ENCODE results near the gene GGT1.
"Not testable (repeated sequence)": the region's sequence is repeated elsewhere in the genome, so short reads cannot be mapped to it uniquely, and the experiment has no call there.

The GGT1 gene

DNA sequence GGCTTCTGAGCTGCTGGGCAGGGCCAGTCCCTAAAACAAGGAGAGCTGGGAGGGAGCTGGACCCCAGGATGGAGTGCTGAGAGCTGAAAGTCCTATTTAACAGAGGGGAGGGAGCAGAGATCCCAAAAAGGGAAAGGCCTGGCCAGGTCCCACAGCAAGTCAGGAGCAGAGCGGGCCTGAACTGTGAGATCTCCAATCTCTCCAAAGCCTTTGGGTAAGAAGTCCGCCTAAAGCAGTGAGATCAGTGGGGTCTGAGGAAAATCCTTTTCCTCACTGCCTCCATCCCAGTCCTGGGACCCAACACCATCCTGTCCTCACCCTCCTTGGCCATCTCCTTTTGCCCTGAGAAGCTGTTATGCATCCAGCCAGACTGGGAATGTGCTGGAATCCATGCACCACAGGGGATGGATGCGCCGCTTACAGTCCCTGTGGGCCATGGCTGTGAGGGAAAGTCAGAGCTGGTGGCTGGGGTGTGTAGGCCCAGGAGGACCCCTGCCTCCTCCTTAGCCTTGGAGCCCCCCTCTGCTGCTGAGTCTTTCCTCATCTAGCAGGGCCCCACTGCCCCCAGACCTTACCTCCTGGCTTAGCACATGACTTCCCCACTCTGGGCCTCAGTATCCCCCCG lies 18.7 kb upstream of the GGT1 start:
- no peak for DNase-seq

DNA sequence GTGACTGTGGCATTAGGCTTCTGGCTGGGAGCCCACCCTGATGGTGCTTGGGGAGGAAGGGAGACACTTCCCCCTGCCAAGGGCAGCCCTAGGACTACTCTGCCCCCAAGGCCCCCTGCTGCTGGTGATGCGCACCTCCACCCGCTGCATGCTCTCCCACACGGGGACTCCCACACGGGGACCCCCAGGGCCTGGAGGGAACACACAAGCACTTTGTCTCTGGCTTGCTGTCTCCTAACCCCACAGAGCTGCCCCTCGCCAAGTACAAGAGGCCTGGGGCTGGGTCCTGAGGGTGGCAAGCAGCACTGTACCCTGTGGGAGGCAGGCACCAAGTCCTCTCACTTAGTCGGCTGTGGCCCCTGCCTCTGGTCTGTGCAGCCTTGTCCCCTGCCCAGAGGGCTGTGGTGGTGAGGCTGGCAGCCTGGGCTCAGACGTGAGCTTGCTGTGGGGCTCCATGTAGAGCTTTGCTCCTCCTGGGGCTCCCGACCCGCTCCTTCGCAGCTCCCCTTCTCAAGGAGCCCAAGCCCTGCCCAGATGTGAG lies 18.1 kb upstream of the GGT1 start:
- no peak for DNase-seq

DNA sequence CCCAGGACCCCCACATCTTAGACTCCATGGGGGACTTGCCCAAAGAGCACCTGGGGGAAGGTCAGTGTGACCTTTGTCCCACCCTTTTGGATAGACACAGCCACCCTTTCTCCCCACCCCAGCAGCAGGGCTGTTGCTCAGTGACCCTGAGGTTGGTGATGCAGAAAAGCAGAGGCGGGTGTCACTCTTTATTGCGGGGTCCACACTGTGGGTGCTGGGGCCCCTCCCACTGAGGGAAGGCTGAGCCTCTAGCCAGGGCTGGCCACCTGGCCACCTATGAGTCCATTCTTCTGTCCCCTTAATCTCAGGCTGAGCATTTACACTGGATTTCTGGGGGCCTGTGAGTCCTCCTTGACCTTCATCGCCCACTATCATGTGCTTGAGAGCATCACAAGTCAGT lies 17.5 kb upstream of the GGT1 start:
- no peak for DNase-seq

DNA sequence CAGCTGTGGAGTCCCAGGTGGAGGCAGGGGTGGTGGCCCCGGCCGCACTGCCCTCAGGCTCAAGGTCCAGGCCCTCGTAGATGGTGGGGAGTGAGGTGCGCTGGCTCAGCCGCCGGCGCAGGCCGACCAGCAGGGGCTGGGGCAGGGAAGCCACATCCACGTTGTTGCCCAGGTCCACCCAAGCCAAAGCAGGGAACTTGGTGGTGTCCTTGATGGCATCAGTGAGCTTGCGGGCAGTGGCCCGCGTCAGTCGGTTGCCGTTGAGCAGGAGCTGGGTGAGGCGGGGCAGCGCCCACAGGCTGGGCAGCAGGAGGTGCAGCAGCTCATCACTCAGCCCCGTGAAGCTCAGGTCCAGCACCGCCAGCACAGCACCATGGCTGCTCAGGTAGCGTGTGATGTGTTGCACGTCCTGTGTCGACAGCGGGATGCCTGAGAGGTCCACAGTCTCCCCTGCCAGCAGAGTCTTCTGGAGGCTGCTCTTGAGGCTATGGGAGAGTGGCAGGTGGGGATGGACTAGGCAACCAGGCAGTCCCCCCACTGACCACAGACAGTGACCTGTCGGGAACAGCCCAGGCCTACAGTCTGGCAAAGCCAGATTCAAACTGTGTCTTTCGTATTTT lies 17.0 kb upstream of the GGT1 start:
- DNase-seq, result no peak

DNA sequence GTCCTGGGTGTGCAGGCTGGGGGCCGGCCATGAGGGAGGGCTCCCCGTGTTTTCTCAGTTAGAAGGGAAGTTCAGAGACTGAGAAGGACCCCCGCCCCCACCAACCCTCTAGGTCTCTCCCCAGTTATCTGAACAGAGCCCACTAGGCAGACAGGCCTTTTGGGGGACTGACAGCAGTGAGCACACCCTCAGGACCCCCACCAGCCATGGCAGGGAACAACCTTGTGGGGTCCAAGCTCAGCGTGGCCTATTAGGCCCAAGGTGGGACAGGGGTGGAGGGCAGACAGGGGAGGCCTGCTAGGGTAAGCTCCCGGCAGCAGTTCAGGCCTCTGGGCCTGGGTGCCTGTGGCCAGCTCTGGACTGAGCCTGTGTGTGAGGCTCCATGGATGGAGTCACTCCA lies 15.7 kb upstream of the GGT1 start:
- DNase-seq, result no peak

GRCh38 chr22:24587948-24588347 lies 15.0 kb upstream of the GGT1 start:
- DNase-seq, result no peak

DNA sequence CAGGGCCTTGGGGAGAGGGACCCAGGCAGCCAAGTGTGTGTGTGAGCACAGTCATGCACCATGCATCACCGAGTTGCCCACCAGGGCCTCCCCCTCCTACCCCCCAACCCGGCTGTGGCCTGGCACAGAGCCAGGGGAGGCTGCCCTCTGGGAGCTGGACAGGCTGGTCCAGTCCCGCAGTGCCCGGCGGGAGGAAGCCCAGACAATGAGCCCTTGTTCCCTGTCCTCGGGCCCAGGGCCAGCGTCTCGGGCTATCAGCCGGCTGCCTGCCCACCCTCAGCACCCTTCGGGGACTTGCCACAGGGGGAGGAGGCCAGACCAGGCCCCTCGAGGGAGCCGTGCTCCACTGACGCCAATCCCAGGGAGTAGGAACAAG lies 14.6 kb upstream of the GGT1 start:
- DNase-seq, result no peak

- no peak for DNase-seq
Measured at GRCh38 chr22:24588757-24589481, 14.1 kb upstream of the GGT1 start.

DNA sequence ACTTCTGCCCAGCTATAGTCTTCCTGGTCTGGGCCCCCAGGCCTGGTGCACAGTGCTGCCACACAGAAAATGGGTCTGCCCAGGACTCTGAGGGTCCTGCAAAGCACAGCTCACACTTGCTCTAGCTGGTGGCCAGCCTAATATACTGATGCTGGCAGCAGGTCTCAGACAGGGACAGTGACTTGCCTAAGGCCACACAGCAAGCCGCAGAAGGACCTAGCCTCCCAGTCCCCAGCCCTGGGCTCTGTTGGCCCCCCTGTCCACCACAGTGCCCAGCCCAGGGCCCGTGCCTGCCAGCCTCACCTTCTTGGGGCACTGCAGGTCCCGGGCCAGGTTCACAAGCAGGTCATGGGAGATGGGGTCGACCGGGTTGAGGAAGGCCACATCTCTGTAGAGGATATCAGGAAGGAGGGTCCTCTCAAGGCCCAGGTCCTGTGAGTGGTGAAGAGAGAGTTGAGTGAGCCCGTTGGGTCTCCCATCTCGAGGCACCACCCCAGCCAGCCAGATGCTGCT lies 13.4 kb upstream of the GGT1 start:
- DNase-seq, result no peak

DNA sequence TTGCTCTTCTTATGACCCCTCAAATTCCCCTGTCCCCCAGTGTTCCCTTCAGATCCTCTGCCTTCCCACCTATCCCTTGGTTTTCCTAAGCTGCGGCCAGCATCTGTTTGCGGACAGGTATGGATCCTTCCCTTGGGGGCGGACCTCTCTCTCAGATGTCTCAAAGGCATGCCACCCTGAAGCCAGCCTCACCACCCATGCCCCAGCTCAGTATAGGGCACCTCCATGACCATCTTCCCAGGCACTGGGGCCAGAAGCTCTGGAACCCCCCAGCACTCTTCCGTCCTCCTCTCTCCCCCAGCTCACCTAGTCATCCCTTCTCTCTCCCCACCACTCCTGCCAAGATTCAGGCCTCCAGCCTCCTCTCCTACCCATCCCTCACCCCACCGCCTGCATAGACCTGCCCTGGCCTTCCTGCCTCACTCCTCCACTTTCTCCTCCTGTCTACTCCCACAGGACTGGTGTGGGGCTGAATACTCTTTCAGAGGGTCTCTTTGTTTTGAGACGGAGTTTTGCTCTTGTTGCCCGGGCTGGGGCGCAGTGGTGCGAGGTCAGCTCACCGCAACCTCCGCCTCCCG lies 12.3 kb upstream of the GGT1 start:
- DNase-seq, result no peak

- DNase-seq, result no peak
Measured at GRCh38 chr22:24591286-24591830, 11.6 kb upstream of the GGT1 start.

- DNase-seq, result no peak
Measured at GRCh38 chr22:24592058-24592850, 10.7 kb upstream of the GGT1 start.

DNA sequence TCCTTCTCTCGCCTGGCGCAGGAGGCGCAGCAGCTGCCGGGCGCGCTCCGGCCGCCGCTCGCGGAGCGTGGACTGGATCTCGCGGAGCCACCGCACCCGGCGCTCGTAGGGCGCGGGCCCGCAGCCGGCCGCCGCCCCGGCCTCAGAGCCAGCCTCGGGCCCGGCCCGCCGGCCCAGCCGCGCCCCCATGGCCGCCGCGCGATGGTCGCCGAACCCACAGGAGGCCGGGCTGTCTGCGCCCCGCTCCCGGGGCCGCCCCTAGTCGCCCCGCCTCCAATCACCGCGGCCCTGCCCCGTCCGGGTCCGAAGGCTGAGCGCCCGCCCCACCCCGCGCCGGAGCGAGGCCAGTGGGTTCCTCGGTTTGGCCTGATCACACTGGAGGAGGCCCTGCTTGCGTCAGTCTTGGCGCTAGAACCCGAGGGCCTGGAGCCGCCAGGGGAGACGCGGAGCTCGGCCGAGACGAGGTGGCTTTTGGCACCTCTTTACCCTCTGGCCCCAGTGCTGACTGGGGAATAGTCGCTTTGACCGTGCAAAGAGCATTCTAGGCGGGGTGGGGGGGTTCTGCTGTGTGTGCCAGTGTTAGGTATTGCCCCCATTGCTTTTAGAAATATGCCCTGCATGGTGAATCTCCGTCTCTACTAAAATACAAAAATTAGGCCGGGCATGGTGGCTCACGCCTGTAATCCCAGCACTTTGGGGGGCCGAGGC lies 10.0 kb upstream of the GGT1 start, which contains the start of gene LRRC75B:
LRRC75B (minus strand) TSS at position 223 of the 708 bp plus-strand sequence; CDS start at position 189, 34 bp downstream.
- DNase-seq, result peak; percentile 72

DNA sequence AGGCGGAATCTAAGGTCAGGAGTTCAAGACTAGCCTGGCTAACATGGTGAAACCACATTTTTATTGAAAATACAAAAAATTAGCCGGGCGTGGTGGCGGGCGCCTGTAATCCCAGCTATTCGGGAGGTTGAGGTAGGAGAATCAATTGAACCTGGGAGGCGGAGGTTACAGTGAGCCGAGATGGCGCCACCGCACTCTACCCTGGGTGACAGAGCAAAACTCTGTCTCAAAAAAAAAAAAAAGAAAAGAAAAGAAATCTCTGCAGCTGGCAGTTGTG lies 9.5 kb upstream of the GGT1 start:
- not testable (repeated sequence) for DNase-seq

DNA sequence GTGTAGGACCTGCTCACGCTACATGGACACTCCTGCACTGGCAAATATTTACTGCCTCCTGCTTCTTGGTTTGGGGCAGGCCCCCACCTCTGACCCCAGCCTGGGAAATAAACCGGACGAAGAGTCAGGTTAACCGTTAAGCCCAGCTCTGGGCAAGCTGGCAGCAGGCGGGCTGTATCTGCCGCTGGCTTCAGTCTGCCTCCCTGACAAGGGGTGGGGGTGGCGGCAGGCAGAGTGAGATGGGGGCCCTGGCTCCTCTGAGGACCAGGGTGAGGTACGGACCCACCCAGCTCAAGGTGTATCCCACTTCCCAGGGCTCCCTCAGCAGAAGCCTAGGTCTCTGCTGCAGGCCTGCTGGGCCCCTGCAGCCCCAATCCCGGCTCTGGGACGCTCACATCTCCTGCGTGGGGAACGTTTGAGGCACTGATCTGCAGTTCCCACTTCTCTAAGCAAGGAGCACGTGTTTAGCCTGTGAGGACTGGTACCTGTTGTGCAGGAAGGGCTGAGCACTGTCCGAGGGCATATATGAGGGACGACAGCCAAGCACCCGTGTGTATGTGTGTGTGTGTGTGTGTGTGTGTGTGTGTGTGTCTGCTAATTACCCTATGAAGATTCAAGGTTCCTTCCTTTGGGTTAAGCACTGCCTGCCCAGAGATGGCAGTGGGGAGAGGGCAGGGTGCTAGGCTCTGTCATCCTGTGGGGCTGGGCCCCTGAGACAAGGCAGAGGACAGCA lies 9.0 kb upstream of the GGT1 start:
- DNase-seq, result no peak

GRCh38 chr22:24594569-24595120 lies 8.3 kb upstream of the GGT1 start:
- no peak for DNase-seq

DNA sequence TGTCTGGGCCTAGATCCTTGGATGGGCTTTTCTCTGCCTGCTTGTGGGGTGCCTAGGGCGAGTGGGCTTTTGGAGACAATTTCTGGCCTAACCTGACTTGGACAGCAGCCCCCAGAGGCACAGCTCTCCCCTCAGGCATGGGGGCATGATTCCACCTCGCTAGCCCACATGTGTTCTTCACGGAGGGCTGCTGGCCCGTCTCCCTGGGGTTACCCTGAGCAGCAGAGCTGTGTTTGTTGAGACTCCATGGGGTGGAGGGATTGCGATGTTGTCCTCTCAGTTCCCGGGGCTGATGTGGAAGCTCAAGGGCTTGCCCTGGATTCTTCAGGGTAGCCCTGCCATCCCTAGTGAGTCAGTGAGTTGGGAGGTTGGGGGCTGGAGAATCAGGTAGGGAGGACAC lies 7.8 kb upstream of the GGT1 start:
- DNase-seq, result no peak

- no peak for DNase-seq
Measured at GRCh38 chr22:24595863-24596262, 7.1 kb upstream of the GGT1 start.

GRCh38 chr22:24597076-24597475 lies 5.9 kb upstream of the GGT1 start:
- not testable (repeated sequence) for DNase-seq

DNA sequence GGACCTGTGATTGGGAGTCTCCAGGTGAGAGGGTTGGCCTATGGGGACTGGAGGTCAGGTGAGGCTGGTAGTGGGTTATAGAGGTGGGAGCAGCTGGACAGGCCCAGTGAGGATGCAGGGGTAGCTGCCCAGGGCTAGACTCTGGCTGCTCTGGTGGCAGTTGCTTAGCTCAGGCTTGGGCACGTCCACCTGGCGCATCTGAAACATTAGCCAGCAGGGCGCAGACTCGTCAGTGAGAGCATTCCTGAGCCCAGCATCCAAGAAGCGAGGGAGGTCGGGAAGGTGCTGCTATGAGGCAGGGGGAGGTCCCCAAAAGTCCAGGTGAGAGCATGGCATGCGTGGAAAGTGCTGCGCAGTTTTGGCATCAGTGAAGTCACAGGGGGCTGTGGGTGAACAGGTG lies 3.5 kb upstream of the GGT1 start:
- no peak for DNase-seq

All from inflammatory macrophage treated with lipopolysaccharide for 4 hours (primary cell).